ENCODE results near the gene CCDC6.
A peak's percentile ranks its signal among the peaks of the same experiment; 100 is the strongest.

GRCh38 chr10:59805014-59805413 is 101.3 kb downstream of the CCDC6 start:
- TF ChIP-seq CTCF (IDR thresholded peaks at IDR 0.05) (peak in 2 of 4 experiments; percentile 5 to 27), EP300 (IDR thresholded peaks at IDR 0.05) (no peak)
